NT2/D1 (cell line): ENCODE data around the gene RASAL2.

Experiments
- SUZ12 ChIP-seq: IDR thresholded peaks from 2 replicates; pipeline ENCODE4 v1.6.1; 2011; ENCODE audit not compliant: insufficient read length, insufficient read depth; ENCODE audit errors: extremely low read depth
- YY1 ChIP-seq: IDR thresholded peaks from 2 replicates; pipeline ENCODE4 v1.6.1; 2011; ENCODE audit not compliant: insufficient read length, insufficient read depth
- ZNF274 ChIP-seq: IDR thresholded peaks from 2 replicates; pipeline ENCODE4 v1.6.1; 2011; ENCODE audit warnings: mild to moderate bottlenecking, low read depth, low read length

GRCh38 chr1:178396789-178397188, 302.9 kb downstream of the RASAL2 start:
- TF ChIP-seq SUZ12 (no peak), ZNF274 (no peak), YY1 (no peak)
